Hepatocyte (in vitro differentiated cells): ENCODE data around the gene NUDT16L1.

Source experiments
- EZH2 ChIP-seq: fragments of 200-600 bp; sonication (generic); IDR thresholded peaks from 2 replicates; pipeline ENCODE4 v1.6.1; 2016; ENCODE audit warnings: antibody characterized with exemption, mild to moderate bottlenecking, borderline replicate concordance
- TF ChIP-seq, protein P1 (sequence below): fragments of 200-600 bp; sonication (generic); IDR thresholded peaks from 2 replicates; pipeline ENCODE4 v1.5.1; 2016; ENCODE audit warnings: antibody characterized with exemption, mild to moderate bottlenecking; ENCODE audit not compliant: poor library complexity

- TF ChIP-seq, protein P1, sequence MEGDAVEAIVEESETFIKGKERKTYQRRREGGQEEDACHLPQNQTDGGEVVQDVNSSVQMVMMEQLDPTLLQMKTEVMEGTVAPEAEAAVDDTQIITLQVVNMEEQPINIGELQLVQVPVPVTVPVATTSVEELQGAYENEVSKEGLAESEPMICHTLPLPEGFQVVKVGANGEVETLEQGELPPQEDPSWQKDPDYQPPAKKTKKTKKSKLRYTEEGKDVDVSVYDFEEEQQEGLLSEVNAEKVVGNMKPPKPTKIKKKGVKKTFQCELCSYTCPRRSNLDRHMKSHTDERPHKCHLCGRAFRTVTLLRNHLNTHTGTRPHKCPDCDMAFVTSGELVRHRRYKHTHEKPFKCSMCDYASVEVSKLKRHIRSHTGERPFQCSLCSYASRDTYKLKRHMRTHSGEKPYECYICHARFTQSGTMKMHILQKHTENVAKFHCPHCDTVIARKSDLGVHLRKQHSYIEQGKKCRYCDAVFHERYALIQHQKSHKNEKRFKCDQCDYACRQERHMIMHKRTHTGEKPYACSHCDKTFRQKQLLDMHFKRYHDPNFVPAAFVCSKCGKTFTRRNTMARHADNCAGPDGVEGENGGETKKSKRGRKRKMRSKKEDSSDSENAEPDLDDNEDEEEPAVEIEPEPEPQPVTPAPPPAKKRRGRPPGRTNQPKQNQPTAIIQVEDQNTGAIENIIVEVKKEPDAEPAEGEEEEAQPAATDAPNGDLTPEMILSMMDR = no peak
- TF ChIP-seq EZH2 = no peak
Observed at GRCh38 chr16:4723071-4723767, 29.9 kb downstream of the NUDT16L1 start.
